Measurements from ENCODE around the gene YPEL5. TPM values are rescaled to one million over a fixed set of nuclear protein-coding genes. Genes with fewer than 3 reads are reported as not detected.

The YPEL5 gene
- total RNA-seq, 2 experiments from 2014 or later = 43.3 to 43.4 TPM

GRCh38 chr2:30112561-30112960 lies 34.2 kb upstream of the YPEL5 start:
- Mint-ChIP-seq H3K9me3 (no peaks in the 10 kb centered on the region), H3K27me3 (no peaks in the 10 kb centered on the region), H3K36me3 (no peaks in the 10 kb centered on the region), H3K27ac (no peak overlapping the region), H3K4me3 (no peak overlapping the region), H3K4me1 (ENCODE audit: low read depth) (peaks cover 4% of the 10 kb centered on the region)
- DNase-seq = no peak
- ChIA-PET POLR2A (no interaction called here), CTCF (interaction anchor here (1.2 to 4.9 kb wide), 4 partner anchors 23 to 597 kb away, joined by 3 to 57 read pairs (median 8); no protein-coding TSS in a partner anchor)
- intact Hi-C loops (cut with micrococcal nuclease) = no loop called here

GRCh38 chr2:30113617-30114293 lies 33.1 kb upstream of the YPEL5 start:
- Mint-ChIP-seq H3K4me3 (no peak overlapping the region), H3K36me3 (no peaks in the 10 kb centered on the region), H3K9me3 (no peaks in the 10 kb centered on the region), H3K27ac (no peak overlapping the region), H3K4me1 (ENCODE audit: low read depth) (peaks cover 4% of the 10 kb centered on the region), H3K27me3 (peaks cover 2% of the 10 kb centered on the region)
- POLR2A ChIA-PET = no interaction called here
- no peak for DNase-seq
- intact Hi-C loops (cut with micrococcal nuclease) = no loop called here
- CTCF ChIA-PET = interaction anchor here (1.2 to 4.9 kb wide), 9 partner anchors 12 to 598 kb away, joined by 3 to 57 read pairs (median 7); no protein-coding TSS in a partner anchor

GRCh38 chr2:30115141-30115980 lies 31.4 kb upstream of the YPEL5 start:
- no peak overlapping the region for H3K4me3 Mint-ChIP-seq
- POLR2A ChIA-PET = no interaction called here
- no peak overlapping the region for H3K27ac Mint-ChIP-seq
- H3K9me3 Mint-ChIP-seq = no peaks in the 10 kb centered on the region
- H3K36me3 Mint-ChIP-seq = no peaks in the 10 kb centered on the region
- DNase-seq = peak; percentile 78
- peaks cover 4% of the 10 kb centered on the region for H3K4me1 Mint-ChIP-seq (ENCODE audit: low read depth)
- H3K27me3 Mint-ChIP-seq = peaks cover 2% of the 10 kb centered on the region
- CTCF ChIA-PET = interaction anchor here (0.5 to 4.9 kb wide), 18 partner anchors 9 to 841 kb away, joined by 3 to 57 read pairs (median 5); no protein-coding TSS in a partner anchor
- intact Hi-C loops (cut with micrococcal nuclease) = loop anchor here (1.0 kb wide), 2 partner anchors 24 to 192 kb away; no protein-coding TSS in a partner anchor

- Mint-ChIP-seq H3K9me3 (no peaks in the 10 kb centered on the region), H3K27ac (no peak overlapping the region), H3K4me1 (ENCODE audit: low read depth) (peaks cover 4% of the 10 kb centered on the region), H3K27me3 (peaks cover 2% of the 10 kb centered on the region), H3K36me3 (no peaks in the 10 kb centered on the region), H3K4me3 (no peak overlapping the region)
- intact Hi-C loops (cut with micrococcal nuclease) = loop anchor here (1.0 kb wide), 2 partner anchors 25 to 193 kb away; no protein-coding TSS in a partner anchor
- CTCF ChIA-PET = interaction anchor here (0.8 to 4.9 kb wide), 12 partner anchors 8 to 596 kb away, joined by 3 to 57 read pairs (median 6); no protein-coding TSS in a partner anchor
- DNase-seq = no peak
- POLR2A ChIA-PET = no interaction called here
Measured at GRCh38 chr2:30115981-30116285, 30.9 kb upstream of the YPEL5 start.

- ChIA-PET CTCF (interaction anchor here (1.3 kb wide), 1 partner anchor 32 kb away, joined by 3 read pairs; no protein-coding TSS in a partner anchor), POLR2A (no interaction called here)
- intact Hi-C loops (cut with micrococcal nuclease) = no loop called here
- Mint-ChIP-seq H3K27me3 (peaks cover 4% of the 10 kb centered on the region), H3K36me3 (no peaks in the 10 kb centered on the region), H3K9me3 (no peaks in the 10 kb centered on the region), H3K4me3 (no peak overlapping the region), H3K4me1 (ENCODE audit: low read depth) (no peaks in the 10 kb centered on the region), H3K27ac (no peak overlapping the region)
- DNase-seq = no peak
Measured at GRCh38 chr2:30122362-30122761, 24.4 kb upstream of the YPEL5 start.

GRCh38 chr2:30127016-30127893 lies 19.6 kb upstream of the YPEL5 start:
- no peaks in the 10 kb centered on the region for H3K4me1 Mint-ChIP-seq (ENCODE audit: low read depth)
- CTCF ChIA-PET = interaction anchor here (0.6 to 1.2 kb wide), 2 partner anchors 12 to 584 kb away, joined by 4 read pairs; no protein-coding TSS in a partner anchor
- intact Hi-C loops (cut with micrococcal nuclease) = no loop called here
- H3K9me3 Mint-ChIP-seq = no peaks in the 10 kb centered on the region
- POLR2A ChIA-PET = no interaction called here
- no peaks in the 10 kb centered on the region for H3K36me3 Mint-ChIP-seq
- H3K27me3 Mint-ChIP-seq = peaks cover 2% of the 10 kb centered on the region
- no peak for DNase-seq
- no peak overlapping the region for H3K4me3 Mint-ChIP-seq
- H3K27ac Mint-ChIP-seq = no peak overlapping the region

- no peak overlapping the region for H3K27ac Mint-ChIP-seq
- POLR2A ChIA-PET = interaction anchor here (0.5 to 1.0 kb wide), 2 partner anchors 10 to 136 kb away, joined by 3 read pairs; no protein-coding TSS in a partner anchor
- intact Hi-C loops (cut with micrococcal nuclease) = no loop called here
Measured at GRCh38 chr2:30134582-30134981, 12.2 kb upstream of the YPEL5 start.

GRCh38 chr2:30135541-30135940 lies 11.3 kb upstream of the YPEL5 start:
- no peak for DNase-seq
- no peak overlapping the region for H3K4me3 Mint-ChIP-seq
- H3K9me3 Mint-ChIP-seq = no peaks in the 10 kb centered on the region
- CTCF ChIA-PET = interaction anchor here (0.9 to 2.1 kb wide), 6 partner anchors 12 to 576 kb away, joined by 3 to 8 read pairs (median 4); no protein-coding TSS in a partner anchor
- POLR2A ChIA-PET = interaction anchor here (1.0 kb wide), 1 partner anchor 9 kb away, joined by 3 read pairs; no protein-coding TSS in a partner anchor
- H3K36me3 Mint-ChIP-seq = no peaks in the 10 kb centered on the region
- H3K4me1 Mint-ChIP-seq (ENCODE audit: low read depth) = peaks cover 15% of the 10 kb centered on the region
- no peak overlapping the region for H3K27ac Mint-ChIP-seq
- intact Hi-C loops (cut with micrococcal nuclease) = no loop called here
- H3K27me3 Mint-ChIP-seq = no peaks in the 10 kb centered on the region

More at GRCh38 chr2:30134582-30134981, 12.2 kb upstream of the YPEL5 start:
- no peak for DNase-seq
- Mint-ChIP-seq H3K9me3 (no peaks in the 10 kb centered on the region), H3K27me3 (no peaks in the 10 kb centered on the region), H3K36me3 (no peaks in the 10 kb centered on the region), H3K4me3 (no peak overlapping the region), H3K4me1 (ENCODE audit: low read depth) (peaks cover 9% of the 10 kb centered on the region)
- CTCF ChIA-PET = interaction anchor here (0.9 to 1.8 kb wide), 3 partner anchors 15 to 577 kb away, joined by 3 to 8 read pairs (median 4); no protein-coding TSS in a partner anchor

GRCh38 chr2:30136764-30137444 lies 9.9 kb upstream of the YPEL5 start:
- Mint-ChIP-seq H3K4me3 (no peak overlapping the region), H3K27ac (no peak overlapping the region), H3K27me3 (no peaks in the 10 kb centered on the region), H3K4me1 (ENCODE audit: low read depth) (peaks cover 15% of the 10 kb centered on the region), H3K9me3 (no peaks in the 10 kb centered on the region), H3K36me3 (no peaks in the 10 kb centered on the region)
- intact Hi-C loops (cut with micrococcal nuclease) = no loop called here
- DNase-seq = no peak
- ChIA-PET CTCF (interaction anchor here (0.6 to 2.1 kb wide), 6 partner anchors 11 to 575 kb away, joined by 3 to 7 read pairs (median 4); no protein-coding TSS in a partner anchor), POLR2A (no interaction called here)

GRCh38 chr2:30139131-30139870 lies 7.5 kb upstream of the YPEL5 start:
- Mint-ChIP-seq H3K27me3 (no peaks in the 10 kb centered on the region), H3K4me3 (peak overlapping the region; percentile 43), H3K36me3 (no peaks in the 10 kb centered on the region), H3K9me3 (no peaks in the 10 kb centered on the region), H3K4me1 (ENCODE audit: low read depth) (peaks cover 20% of the 10 kb centered on the region), H3K27ac (peak overlapping the region; percentile 77)
- intact Hi-C loops (cut with micrococcal nuclease) = loop anchor here (1.0 kb wide), 1 partner anchor 16 kb away; no protein-coding TSS in a partner anchor
- ChIA-PET POLR2A (interaction anchor here (1.0 to 1.4 kb wide), 3 partner anchors 7 to 10 kb away, joined by 3 to 5 read pairs (median 4); partner anchors contain the start of gene YPEL5), CTCF (interaction anchor here (1.3 to 1.9 kb wide), 2 partner anchors 25 to 572 kb away, joined by 5 to 11 read pairs; no protein-coding TSS in a partner anchor)
- peak; percentile 60 for DNase-seq

Measured in activated CD4-positive, alpha-beta memory T cell treated with anti-CD3 and anti-CD28 coated beads for 36 hours (primary cell).